Keratinocyte (primary cell): Measurements from ENCODE around the gene PIEZO1. TPM values are rescaled to one million over a fixed set of nuclear protein-coding genes. Genes with fewer than 3 reads are reported as not detected.
A peak's percentile ranks its signal among the peaks of the same experiment; 100 is the strongest.

Experiments used
- DNase-seq: peaks from one replicate; pipeline ENCODE4 v3.0.0-alpha.2; 2011; ENCODE audit warnings: low read depth, missing footprints, low spot score
- FAIRE-seq: peaks from 2 replicates; lab custom pipeline; 2011; peaks lifted over from hg19 to GRCh38; lab: Jason Lieb, UNC
- H2AFZ ChIP-seq: 2 replicates; pipeline ENCODE4 v1.6.0; 2012; ENCODE audit warnings: low read length, control low read depth, inconsistent platforms; ENCODE audit not compliant: control insufficient read depth
- H3K27ac ChIP-seq: 2 replicates; pipeline ENCODE4 v1.5.1; 2011; ENCODE audit warnings: low read length; ENCODE audit not compliant: control insufficient read depth, insufficient read depth
- H3K27me3 ChIP-seq: 3 replicates; pipeline ENCODE4 v1.6.0; 2011; ENCODE audit warnings: low read length; ENCODE audit not compliant: control insufficient read depth, insufficient read depth; ENCODE audit errors: extremely low read depth
- H3K36me3 ChIP-seq, 2 experiments: 2 replicates in 1 of 2; 3 replicates in 1 of 2; pipeline ENCODE4 v1.5.1; 2011; ENCODE audit warnings: low read length in 2 of 2, mild to moderate bottlenecking in 1 of 2; ENCODE audit not compliant: control insufficient read depth in 2 of 2, insufficient read depth in 2 of 2; ENCODE audit errors: extremely low read depth in 1 of 2
- H3K4me1 ChIP-seq: 3 replicates; pipeline ENCODE4 v1.5.1; 2011; ENCODE audit warnings: low read length; ENCODE audit not compliant: control insufficient read depth, insufficient read depth; ENCODE audit errors: extremely low read depth
- H3K4me2 ChIP-seq: 3 replicates; pipeline ENCODE4 v1.6.0; 2011; ENCODE audit warnings: low read depth, low read length; ENCODE audit not compliant: control insufficient read depth, insufficient read depth; ENCODE audit errors: extremely low read depth
- H3K4me3 ChIP-seq, 3 experiments: fragments of 200-600 bp in 1 of 3; sonication (generic) in 1 of 3; 2 replicates in 2 of 3; 3 replicates in 1 of 3; pipeline ENCODE4 v1.5.1; 2011 to 2016; ENCODE audit warnings: low read length in 3 of 3, mild to moderate bottlenecking in 3 of 3, control low read depth in 2 of 3, inconsistent platforms in 1 of 3, low read depth in 1 of 3, mixed read lengths in 1 of 3, mixed run types in 1 of 3, moderate library complexity in 1 of 3; ENCODE audit not compliant: control insufficient read depth in 2 of 3, insufficient read depth in 2 of 3; ENCODE audit errors: extremely low read depth in 1 of 3
- H3K79me2 ChIP-seq: 2 replicates; pipeline ENCODE4 v1.6.0; 2012; ENCODE audit warnings: low read length; ENCODE audit not compliant: control insufficient read depth, insufficient read depth
- H3K9ac ChIP-seq: 3 replicates; pipeline ENCODE4 v1.6.0; 2011; ENCODE audit warnings: low read length; ENCODE audit not compliant: control insufficient read depth, insufficient read depth; ENCODE audit errors: extremely low read depth
- H3K9me1 ChIP-seq: 3 replicates; pipeline ENCODE4 v1.6.0; 2011; ENCODE audit warnings: low read length; ENCODE audit not compliant: control insufficient read depth, insufficient read depth; ENCODE audit errors: extremely low read depth
- H3K9me3 ChIP-seq: 2 replicates; pipeline ENCODE4 v1.5.1; 2012; ENCODE audit warnings: low read depth, low read length; ENCODE audit not compliant: control insufficient read depth
- H4K20me1 ChIP-seq: 3 replicates; pipeline ENCODE4 v1.6.0; 2011; ENCODE audit warnings: low read length; ENCODE audit not compliant: control insufficient read depth, insufficient read depth; ENCODE audit errors: extremely low read depth
- EZH2 ChIP-seq: IDR thresholded peaks from one replicate; pipeline ENCODE4 v1.6.1; 2012; ENCODE audit warnings: inconsistent platforms, mild to moderate bottlenecking, low read length, moderate library complexity
- dilution Hi-C: fragments of 300-500 bp; cut with MboI; formaldehyde crosslinking; loops from one replicate; pipeline ENCODE4 v1.7.0; 2020; ENCODE audit warnings: low sequenced_read_pairs; ENCODE audit not compliant: extremely low pct_ligation_motif_present
- polyA plus RNA-seq, 5 experiments: library from polyadenylated mRNA; depleted of rRNA in 3 of 5; stranded (reverse) in 3 of 5; stranded (forward) in 1 of 5; unstranded in 1 of 5; fragments of >200 nt; gene quantifications; 1 replicate in 1 of 5; 2 replicates in 3 of 5; 3 replicates in 1 of 5; pipeline versions ENCODE4 v1.2.1 to v1.2.3, GENCODE V29; 2011 to 2012; ENCODE audit warnings: missing spikeins in 2 of 5, low read depth in 1 of 5, low replicate concordance in 1 of 5
- TF ChIP-seq, protein P1 (sequence below), 3 experiments: IDR thresholded peaks in 1 of 3; conservative IDR thresholded peaks in 1 of 3; optimal IDR thresholded peaks in 1 of 3; 2 replicates in 2 of 3; 3 replicates in 1 of 3; pipeline versions ENCODE3 to v1.5.1; 2011; ENCODE audit warnings: low read length in 3 of 3, mild to moderate bottlenecking in 3 of 3, moderate library complexity in 2 of 3, control low read depth in 1 of 3, inconsistent platforms in 1 of 3; ENCODE audit not compliant: insufficient read depth in 2 of 3; ENCODE audit errors: extremely low read depth in 1 of 3

PIEZO1 gene
- polyA plus RNA-seq, 1 donor (not counting 4 experiments of a cell fraction or from before 2014, with no cell fraction given), result 62.8 TPM

GRCh38 chr16:88685156-88686061 lies 99.6 kb downstream of the PIEZO1 start:
- no peak overlapping the region for H2AFZ ChIP-seq
- H3K27me3 ChIP-seq, result peaks cover 61% of the 10 kb centered on the region
- no peaks in the 10 kb centered on the region for H3K9me1 ChIP-seq
- no peaks in the 10 kb centered on the region for H3K9me3 ChIP-seq
- peaks cover 14% of the 10 kb centered on the region for H3K4me1 ChIP-seq
- peak overlapping the region; percentile 85 for H3K4me2 ChIP-seq
- H3K27ac ChIP-seq, result no peak overlapping the region
- H4K20me1 ChIP-seq, result peaks cover 2% of the 10 kb centered on the region
- H3K36me3 ChIP-seq, result no peaks in the 10 kb centered on the region
- FAIRE-seq (no peak), DNase-seq (no peak)
- TF ChIP-seq EZH2, result no peak
- TF ChIP-seq, protein P1, sequence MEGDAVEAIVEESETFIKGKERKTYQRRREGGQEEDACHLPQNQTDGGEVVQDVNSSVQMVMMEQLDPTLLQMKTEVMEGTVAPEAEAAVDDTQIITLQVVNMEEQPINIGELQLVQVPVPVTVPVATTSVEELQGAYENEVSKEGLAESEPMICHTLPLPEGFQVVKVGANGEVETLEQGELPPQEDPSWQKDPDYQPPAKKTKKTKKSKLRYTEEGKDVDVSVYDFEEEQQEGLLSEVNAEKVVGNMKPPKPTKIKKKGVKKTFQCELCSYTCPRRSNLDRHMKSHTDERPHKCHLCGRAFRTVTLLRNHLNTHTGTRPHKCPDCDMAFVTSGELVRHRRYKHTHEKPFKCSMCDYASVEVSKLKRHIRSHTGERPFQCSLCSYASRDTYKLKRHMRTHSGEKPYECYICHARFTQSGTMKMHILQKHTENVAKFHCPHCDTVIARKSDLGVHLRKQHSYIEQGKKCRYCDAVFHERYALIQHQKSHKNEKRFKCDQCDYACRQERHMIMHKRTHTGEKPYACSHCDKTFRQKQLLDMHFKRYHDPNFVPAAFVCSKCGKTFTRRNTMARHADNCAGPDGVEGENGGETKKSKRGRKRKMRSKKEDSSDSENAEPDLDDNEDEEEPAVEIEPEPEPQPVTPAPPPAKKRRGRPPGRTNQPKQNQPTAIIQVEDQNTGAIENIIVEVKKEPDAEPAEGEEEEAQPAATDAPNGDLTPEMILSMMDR (optimal IDR thresholded peaks at IDR 0.05 in 1 of 3, IDR thresholded peaks at IDR 0.05 in 1 of 3, conservative IDR thresholded peaks at IDR 0.05 in 1 of 3; ENCODE audit: extremely low read depth in 1 of 3, insufficient read depth in 2 of 3, low read length in 3 of 3), result peak; percentile 48 to 85 (median 73)
- H3K4me3 ChIP-seq, result peak overlapping the region; percentile 47 to 67 (median 64)
- no peaks in the 10 kb centered on the region for H3K79me2 ChIP-seq
- H3K9ac ChIP-seq, result peak overlapping the region; percentile 33
- dilution Hi-C loops, result no loop called here

DNA sequence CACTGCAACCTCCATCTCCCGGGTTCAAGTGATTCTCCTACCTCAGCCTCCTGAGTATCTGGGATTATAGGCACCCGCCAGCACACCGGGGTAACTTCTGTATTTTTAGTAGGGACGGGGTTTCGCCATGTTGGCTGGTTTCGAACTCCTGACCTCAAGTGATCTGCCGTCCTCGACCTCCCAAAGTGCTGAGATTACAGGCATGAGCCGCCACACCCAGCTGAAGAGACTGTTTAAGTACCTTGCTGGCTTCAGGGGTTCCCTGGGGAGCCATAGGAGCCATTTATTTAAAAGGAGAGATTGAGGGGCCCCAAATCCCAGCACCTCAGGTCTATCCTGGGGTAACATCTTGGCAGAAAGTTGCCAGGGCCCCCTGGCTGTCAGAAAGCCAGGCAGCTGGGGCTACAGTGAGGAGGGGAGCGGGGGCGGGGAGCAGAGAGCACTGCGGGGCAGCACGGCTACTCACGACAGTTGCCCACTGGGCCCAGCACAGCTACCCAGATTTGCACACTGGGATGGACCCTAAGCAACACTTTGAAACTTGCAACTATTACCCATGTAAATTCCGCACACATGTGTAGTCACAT lies 100.4 kb downstream of the PIEZO1 start:
- H3K4me2 ChIP-seq, result peak overlapping the region; percentile 85

More for the DNA sequence above, 100.4 kb downstream of the PIEZO1 start:
- Histone ChIP-seq H3K9me1 (no peaks in the 10 kb centered on the region), H3K4me1 (peaks cover 14% of the 10 kb centered on the region), H3K79me2 (no peaks in the 10 kb centered on the region), H3K27me3 (peaks cover 58% of the 10 kb centered on the region), H3K27ac (no peak overlapping the region), H3K9ac (no peak overlapping the region), H4K20me1 (peaks cover 2% of the 10 kb centered on the region), H3K9me3 (no peaks in the 10 kb centered on the region), H2AFZ (no peak overlapping the region), H3K4me3 (no peak overlapping the region), H3K36me3 (no peaks in the 10 kb centered on the region)
- FAIRE-seq (no peak), DNase-seq (no peak)
- dilution Hi-C loops, result no loop called here
- TF ChIP-seq, protein P1 (optimal IDR thresholded peaks at IDR 0.05 in 1 of 3, IDR thresholded peaks at IDR 0.05 in 1 of 3, conservative IDR thresholded peaks at IDR 0.05 in 1 of 3; ENCODE audit: extremely low read depth in 1 of 3, insufficient read depth in 2 of 3, low read length in 3 of 3), result no peak
- TF ChIP-seq EZH2, result no peak
